Measurements from ENCODE around the gene COX4I1. TPM values are rescaled to one million over a fixed set of nuclear protein-coding genes. Genes with fewer than 3 reads are reported as not detected.

COX4I1 gene
- total RNA-seq, 2 donors from 2014 or later = 397 to 558 TPM

GRCh38 chr16:85850344-85850880 is 50.9 kb downstream of the COX4I1 start:
- no peak for ATAC-seq

GRCh38 chr16:85851034-85851785 is 51.7 kb downstream of the COX4I1 start:
- no peak for DNase-seq (ENCODE audit: low spot score in 2 of 2)
- ATAC-seq = no peak
- H3K9me3 Mint-ChIP-seq = peaks cover 0 to 6% of the 10 kb centered on the region in 2 donors

More at GRCh38 chr16:85850344-85850880, 50.9 kb downstream of the COX4I1 start:
- H3K9me3 Mint-ChIP-seq = no peaks in the 10 kb centered on the region
- no peaks in the 10 kb centered on the region for H3K36me3 Mint-ChIP-seq
- DNase-seq (ENCODE audit: low spot score in 2 of 2) = no peak
- no peak overlapping the region for H3K27ac Mint-ChIP-seq

GRCh38 chr16:85853547-85854545 is 54.4 kb downstream of the COX4I1 start:
- no peak for ATAC-seq
- no peak for DNase-seq (ENCODE audit: low spot score in 2 of 2)
- Mint-ChIP-seq H3K36me3 (peaks cover 0 to 6% of the 10 kb centered on the region in 2 donors), H3K27ac (no peak overlapping the region), H3K9me3 (peaks cover 0 to 6% of the 10 kb centered on the region in 2 donors)

More at GRCh38 chr16:85851034-85851785, 51.7 kb downstream of the COX4I1 start:
- Mint-ChIP-seq H3K27ac (no peak overlapping the region), H3K36me3 (peaks cover 0 to 6% of the 10 kb centered on the region in 2 donors)

GRCh38 chr16:85854935-85855334 is 55.4 kb downstream of the COX4I1 start:
- Mint-ChIP-seq H3K9me3 (peaks cover 0 to 6% of the 10 kb centered on the region in 2 donors), H3K27ac (no peak overlapping the region), H3K36me3 (peaks cover 0 to 6% of the 10 kb centered on the region in 2 donors)
- no peak for ATAC-seq
- no peak for DNase-seq (ENCODE audit: low spot score in 2 of 2)

GRCh38 chr16:85856079-85856478 is 56.6 kb downstream of the COX4I1 start:
- H3K27ac Mint-ChIP-seq = peak overlapping the region in 1 of 2 donors; percentile 29
- ATAC-seq = no peak
- H3K36me3 Mint-ChIP-seq = peaks cover 0 to 6% of the 10 kb centered on the region in 2 donors
- DNase-seq (ENCODE audit: low spot score in 2 of 2) = no peak
- peaks cover 0 to 6% of the 10 kb centered on the region in 2 donors for H3K9me3 Mint-ChIP-seq

GRCh38 chr16:85856585-85856984 is 57.1 kb downstream of the COX4I1 start:
- no peak for ATAC-seq
- no peak overlapping the region for H3K27ac Mint-ChIP-seq
- DNase-seq (ENCODE audit: low spot score in 2 of 2) = no peak

More at GRCh38 chr16:85856585-85856984, 57.1 kb downstream of the COX4I1 start:
- Mint-ChIP-seq H3K36me3 (peaks cover 0 to 6% of the 10 kb centered on the region in 2 donors), H3K9me3 (peaks cover 0 to 6% of the 10 kb centered on the region in 2 donors)

Other genes with a start within 250 kb of the COX4I1 start
- gene GSE1, start 186.4 kb upstream of the COX4I1 start, total RNA-seq = 10 to 100 TPM; 18.5 to 27.9 TPM
- 10 to 100 TPM; 42.3 to 73.6 TPM for gene GINS2, start 110.7 kb upstream of the COX4I1 start, total RNA-seq
- gene C16orf74, start 48.6 kb upstream of the COX4I1 start, total RNA-seq = 1 to 10 TPM in 1 of 2 donors, under 1 TPM in 1; 0.46 to 1.4 TPM
- 10 to 100 TPM; 31.0 to 38.6 TPM for gene EMC8, start 151 bp upstream of the COX4I1 start, total RNA-seq
- gene IRF8, start 99.5 kb downstream of the COX4I1 start, total RNA-seq = 100 to 1,000 TPM; 150 to 184 TPM

Data from activated naive CD4-positive, alpha-beta T cell treated with anti-CD3 and anti-CD28 coated beads, Interleukin-2, amount 50 U/mL, for 72 hours (primary cell).